HG03196 (cell line): ENCODE results near the gene AFF2.

Source experiments
- ATAC-seq: cut with Tn5 transposase; IDR thresholded peaks from one replicate; pipeline ENCODE4 v1.9.1; 2021; ENCODE audit not compliant: unreplicated experiment

AFF2 gene

DNA sequence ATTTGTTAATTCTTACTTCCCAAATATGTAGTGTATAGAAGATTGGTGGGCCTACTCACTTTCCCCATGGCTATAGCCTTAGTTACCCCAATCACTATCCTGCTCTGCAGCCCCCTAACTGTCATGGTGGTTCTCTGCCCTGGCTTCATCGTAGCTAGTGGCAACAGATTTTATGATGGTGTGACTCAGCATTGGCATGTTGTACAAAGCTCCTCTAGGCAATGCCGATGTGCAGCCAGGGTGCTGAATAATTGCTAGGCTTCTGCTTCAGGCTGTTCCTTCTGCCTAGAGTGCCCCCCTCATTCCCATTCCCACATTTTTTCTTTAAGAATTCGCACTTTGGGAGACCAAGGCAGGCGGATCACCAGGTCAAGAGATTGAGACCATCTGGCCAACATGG lies 35.2 kb downstream of the AFF2 start:
- no peak for ATAC-seq

DNA sequence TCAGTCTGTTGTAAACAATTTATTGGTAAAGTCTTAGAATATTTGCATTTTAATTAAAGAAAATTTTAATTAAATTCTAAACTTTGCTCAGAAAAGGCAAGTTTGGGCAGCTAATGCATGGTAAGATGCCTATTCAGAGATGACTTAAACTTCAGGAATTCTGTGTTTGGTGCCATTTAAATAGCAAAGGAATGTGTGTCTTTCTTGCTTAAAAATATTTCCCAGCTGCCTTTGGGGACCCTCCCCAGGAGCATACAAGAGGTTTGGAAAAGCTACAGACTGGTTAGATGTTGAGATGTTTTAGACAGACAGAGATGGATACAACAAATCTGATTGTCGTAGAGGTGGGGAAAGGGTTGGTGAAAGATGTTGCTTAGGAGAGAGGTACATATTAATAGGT lies 36.5 kb downstream of the AFF2 start:
- no peak for ATAC-seq

DNA sequence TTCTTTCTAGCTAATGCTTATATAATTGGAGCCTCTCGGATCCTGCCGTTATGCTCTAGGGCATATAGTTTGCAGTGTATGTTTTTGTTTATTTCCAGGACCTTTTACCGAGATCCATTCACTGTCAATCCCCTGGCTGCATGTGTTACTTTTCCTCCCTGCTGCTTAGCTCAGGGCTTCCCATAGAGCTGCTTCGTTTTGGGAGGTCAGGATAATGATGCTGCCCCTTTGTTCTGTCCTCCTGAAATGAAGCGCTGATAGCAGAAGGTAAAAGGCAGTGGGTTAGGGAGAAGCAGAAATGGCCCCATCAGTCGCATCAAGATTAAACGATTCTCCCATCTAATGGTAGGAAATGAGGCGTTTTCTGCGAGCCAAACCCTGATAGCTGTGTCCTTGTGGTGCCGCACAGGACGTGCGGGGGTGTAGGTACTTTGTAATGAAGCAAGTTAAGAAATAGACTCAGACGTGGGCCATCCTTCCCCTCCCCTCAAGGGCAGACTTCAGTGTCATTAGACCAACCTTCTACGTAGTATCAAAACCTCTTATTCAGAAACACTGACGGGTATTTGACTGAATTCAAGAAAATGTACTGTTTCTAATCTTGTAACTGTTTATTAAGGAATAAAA lies 37.3 kb downstream of the AFF2 start:
- ATAC-seq: no peak

DNA sequence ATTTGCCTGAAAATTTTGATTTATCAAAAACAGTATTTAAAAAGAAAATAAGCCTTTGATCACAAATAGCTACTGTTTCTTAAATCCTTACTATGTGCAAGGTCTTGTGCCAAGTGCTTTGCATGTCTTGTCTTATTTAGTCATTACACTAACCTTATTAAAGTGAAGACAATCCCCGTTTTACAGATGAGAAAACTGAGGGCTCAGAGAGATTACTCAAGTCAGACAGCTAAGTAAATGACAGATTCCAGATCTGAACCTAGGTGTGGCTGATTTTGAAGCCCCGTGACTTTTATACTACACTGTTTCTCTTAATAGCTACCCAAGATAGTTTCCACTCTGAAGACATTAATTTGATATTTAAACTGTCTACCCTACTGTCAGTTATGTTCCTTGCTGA lies 38.2 kb downstream of the AFF2 start:
- ATAC-seq: no peak

DNA sequence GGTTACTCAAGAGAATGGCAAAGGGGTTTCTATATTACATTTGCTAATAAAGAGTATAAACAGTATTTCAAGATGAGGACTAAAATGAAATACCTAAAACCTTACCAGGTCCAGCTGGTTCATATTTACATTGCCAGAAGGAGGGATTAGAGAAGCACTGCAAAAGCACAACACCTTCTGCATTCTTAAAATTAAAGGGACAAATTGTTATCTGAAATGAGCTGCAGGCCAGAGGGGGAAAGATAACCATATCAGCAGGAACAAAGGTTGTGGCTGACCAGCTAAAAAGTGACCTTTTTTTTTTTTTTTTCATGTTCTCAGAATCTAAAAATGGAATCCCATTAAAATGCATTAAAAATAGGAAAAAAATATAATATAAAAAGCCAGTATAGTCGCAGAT lies 39.7 kb downstream of the AFF2 start:
- no peak for ATAC-seq

DNA sequence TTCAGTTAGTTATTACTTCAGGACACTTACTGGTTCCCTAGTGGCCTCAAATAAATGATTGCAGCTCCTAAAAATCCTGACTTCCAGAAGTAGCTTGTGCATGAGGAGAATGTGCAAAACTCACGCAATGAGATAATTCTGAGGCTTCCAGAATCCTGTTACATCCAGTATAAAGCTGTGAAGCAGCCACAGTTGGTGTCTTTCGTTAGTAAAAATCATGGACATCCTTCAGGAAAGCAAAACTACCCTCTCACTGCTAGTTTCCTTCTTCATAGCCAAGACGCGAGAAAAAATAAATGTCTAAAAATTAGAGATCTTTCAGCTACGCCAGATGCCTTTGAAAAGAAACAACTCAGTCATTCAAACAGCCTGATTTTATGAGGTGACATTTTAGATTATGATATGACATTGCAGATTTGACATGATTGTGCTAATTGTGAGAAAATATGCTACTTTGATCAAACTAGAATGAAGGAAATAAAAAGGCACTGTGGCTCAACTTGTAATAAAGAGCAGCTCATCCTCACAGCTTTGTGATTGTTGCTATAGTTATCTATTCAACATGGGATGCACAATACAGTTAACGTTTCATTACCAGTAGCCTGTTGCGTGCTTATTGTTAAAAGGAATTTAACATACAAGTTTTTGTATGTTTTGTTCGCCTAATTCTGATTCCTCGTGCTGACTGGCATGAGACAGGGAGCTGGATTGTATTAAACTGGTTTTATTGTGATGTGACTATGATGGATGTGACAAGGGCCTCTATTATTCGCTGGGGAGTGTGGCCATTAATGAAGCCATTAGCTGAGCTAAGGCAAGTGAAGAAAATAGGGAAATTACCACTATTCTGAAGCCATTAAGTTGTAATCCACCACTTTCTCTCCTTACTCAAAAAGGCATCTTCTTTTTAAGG lies 40.5 kb downstream of the AFF2 start:
- no peak for ATAC-seq

DNA sequence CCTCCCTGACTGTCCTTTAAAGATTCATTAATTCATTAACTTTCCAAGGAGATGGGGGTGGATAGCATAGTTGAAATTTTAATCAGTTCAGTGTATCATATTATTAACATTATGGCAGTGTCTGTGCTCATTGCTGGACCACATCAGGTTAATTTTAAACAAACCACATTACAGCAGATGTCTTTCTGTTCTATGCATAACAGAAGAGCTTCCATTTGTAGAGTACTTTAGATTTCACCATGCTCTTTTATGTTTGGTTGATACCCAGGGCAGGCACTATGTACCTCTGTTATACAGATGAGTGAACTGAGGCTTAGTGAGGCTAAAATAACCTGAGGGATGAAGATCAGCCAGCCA lies 41.1 kb downstream of the AFF2 start:
- no peak for ATAC-seq

DNA sequence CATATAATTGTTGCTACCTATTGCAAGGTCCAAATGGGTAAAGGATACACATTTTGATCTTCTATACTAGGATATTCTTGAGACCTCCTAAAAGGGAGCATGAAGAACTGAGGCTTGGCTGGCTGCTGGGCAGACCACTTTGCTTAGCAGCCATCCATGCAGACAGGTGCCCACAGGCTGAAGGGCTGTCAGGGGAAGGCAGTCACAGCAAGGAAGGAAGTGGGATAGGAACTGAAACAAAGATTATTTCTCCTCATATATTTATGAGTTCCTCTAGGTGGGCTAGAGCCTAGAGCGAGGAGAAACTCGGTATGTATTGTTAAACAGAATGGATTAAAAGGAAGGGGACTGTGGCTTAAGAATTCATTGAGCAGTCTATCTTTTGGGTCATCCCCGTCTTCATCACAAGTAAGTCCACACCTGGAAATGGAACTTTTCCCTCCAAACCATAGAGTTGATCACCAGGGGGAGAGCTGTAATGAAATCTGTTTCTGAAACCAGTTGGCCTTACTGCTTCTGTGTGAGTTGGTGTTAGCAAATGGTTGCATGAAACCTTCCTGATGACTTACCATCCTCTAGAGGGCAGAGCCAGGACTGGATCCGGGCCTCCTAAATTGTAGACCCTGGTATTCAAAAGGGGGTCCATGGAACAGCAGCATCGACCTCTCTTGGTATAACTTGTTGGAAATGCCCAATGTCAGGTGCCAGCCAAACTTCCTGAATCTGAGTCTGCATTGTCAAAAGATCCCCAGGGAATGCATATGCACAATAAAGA lies 42.3 kb downstream of the AFF2 start:
- ATAC-seq: no peak

DNA sequence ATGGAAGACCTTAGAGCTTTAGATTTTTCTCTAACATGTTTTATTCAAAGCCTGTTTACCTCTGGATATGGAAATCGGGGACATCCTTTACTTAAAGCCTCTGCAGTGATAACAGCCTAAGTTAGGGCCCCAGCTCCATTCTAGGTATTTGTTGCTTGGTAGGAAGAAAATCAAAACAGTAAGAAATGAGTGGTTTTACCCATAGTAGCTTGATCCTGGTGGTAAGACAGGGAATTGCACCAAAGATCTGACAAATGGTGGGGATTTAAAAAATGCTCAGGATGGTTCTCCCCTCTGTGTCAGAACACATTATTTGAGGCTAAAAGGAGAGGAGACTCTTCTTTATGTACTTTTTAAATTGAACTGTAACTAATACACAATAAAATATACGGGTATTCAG lies 52.4 kb downstream of the AFF2 start:
- ATAC-seq: no peak

DNA sequence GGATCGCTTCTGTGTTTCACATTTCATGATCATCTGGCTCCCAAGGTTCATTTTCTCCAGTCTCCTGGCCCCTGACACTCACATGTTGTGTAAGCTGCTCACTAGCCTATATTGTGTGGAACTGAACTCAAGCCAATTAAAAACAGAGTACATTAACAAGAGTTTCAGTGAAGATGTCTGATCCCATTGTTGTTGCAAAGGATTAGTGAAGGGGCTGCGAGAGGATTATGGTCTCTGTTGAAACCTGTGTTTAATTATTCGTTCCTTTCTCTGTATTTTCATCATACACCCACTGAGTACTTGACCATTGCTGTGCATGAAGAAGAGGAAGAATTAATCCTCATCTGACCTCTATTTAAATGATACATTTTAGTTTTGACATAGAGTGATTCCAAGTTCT lies 54.7 kb downstream of the AFF2 start:
- ATAC-seq: no peak

DNA sequence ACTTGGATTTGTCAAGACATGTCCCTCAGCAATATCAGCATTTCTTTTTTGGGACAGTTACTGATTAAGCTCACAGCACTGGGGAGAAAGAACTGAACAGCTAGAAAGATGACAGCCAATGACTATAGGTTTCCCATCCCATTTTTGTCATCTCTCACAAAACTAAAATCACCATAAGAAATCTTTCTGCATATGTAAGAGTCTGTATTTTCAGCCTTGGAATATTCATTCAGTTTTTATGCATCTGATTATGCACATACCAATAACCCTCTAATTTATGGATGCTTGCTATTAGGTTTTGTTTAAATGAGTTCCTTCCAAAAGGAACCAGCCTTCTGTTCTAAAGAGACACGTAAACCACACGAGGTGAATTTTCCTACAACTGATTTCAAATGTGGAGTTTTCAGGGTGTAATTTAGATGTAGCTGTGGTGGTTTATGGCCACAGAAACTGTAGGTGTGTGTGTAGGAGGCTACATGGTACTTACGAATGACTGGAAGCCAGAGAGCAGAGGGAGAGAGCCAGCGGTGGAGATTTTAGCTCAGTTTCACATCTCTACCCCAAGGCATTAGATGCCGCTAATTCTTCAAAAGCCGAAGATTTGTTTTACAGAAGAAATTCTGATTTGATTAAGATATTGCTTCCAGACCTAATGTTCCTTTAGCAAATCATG lies 55.3 kb downstream of the AFF2 start:
- ATAC-seq: no peak

DNA sequence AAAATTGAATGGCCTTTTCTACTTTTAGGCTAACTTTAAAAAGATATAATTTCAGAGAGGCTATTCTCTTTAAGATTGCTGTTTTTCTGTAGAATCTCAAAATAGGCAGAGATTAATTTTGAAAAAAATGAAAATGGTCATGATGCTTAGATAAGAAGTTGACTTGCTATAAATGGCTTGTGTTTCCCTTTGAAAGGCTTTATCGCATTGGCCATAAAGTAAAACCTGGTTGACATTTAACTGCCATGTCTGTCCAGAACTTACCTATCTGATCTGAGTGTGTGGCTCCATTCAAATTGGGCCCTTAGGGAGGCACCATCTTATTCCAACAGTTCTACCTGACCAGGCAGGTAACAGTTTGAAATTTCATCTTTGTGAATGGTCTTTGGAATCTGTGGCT lies 56.1 kb downstream of the AFF2 start:
- ATAC-seq: no peak

DNA sequence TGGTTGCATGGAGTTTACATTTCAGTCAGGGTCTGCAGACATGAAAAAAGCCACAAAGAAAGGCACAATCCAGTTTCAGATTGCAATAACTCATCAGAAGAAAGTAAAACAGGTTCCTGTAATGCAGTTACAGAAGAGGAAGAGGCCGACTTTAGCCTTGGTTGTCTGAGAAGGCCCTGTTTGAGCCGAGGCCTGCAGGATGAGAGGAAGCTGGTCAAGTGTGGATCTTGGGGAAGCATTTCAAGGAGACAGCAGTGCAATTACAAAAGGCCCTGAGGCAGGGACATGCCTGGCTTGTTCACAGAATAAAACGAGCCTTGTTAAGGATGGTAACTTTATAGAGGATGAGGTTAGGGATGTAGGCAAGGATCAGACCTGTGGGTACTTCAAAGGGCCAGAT lies 62.4 kb downstream of the AFF2 start:
- ATAC-seq: no peak

DNA sequence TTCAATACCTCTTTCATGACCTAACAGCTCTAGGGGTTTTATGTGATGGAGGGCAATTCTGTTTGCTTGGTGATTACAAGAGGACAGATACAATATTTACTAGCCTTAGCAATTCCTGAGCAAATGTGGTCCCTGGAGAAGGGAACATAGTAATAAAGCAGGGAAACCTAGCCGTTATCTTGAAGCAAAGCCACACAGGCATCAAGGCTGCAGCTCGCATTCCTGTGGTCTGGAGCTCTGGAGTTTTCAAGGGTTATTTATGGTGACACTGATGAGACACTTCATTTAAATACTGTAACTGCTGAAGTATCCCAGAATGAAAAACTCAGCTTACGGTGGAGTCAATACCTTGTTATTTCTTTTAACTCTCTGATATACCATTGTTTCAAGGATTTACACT lies 66.8 kb downstream of the AFF2 start:
- no peak for ATAC-seq

DNA sequence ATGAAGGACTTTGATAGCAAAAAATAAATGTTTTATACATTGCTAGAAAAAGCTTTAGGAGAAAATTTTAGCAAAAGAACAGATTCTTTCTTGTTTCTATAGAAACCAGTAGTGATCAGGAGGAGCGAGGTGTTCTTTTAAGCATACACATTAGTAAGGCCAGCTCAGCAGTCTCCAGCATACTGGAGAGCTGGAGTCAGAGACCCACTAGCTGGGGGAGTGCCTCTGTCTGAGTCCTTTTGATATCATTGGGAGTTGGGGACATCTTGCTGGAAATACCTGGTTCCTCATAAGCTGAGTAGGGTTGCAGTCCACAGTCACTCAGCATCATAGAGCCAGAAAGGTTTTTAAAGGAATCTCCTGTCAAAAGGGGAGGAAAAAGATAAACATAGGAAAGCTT lies 67.4 kb downstream of the AFF2 start:
- ATAC-seq: no peak

DNA sequence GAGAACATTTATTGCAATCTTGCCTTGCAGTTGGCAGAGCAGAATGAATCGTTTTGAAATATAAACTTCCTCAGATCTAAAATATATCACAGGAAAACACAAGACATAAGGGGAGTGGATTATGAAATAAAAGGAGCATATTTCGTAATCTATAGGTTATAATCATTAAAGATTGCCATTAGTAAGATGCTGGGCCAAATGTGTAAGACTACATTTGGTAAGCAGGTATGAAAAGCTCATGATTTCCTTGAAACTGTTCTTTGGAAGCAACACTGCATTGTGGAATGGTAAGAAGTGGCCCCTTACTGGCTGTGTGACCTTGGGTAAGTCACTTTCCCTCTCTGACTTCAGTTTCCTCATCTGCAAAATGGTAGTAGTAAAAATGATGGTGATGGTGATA lies 68.3 kb downstream of the AFF2 start:
- no peak for ATAC-seq

DNA sequence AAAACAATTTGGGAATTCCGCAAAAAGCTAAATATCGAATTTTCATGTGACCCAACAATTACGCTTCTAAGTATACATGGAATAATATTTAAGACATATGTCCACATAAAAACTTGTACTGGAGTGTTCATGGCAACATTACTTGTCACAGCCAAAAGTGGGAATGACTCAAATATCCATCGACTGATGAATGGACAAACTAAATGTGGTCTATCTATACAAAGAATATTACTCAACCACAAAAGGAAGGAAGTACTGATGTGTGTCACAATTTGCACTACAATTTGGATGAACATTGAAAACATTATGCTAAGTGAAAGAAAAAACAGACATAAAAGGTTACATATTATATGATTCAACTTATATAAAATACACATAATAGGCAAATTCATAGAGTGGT lies 71.9 kb downstream of the AFF2 start:
- no peak for ATAC-seq

DNA sequence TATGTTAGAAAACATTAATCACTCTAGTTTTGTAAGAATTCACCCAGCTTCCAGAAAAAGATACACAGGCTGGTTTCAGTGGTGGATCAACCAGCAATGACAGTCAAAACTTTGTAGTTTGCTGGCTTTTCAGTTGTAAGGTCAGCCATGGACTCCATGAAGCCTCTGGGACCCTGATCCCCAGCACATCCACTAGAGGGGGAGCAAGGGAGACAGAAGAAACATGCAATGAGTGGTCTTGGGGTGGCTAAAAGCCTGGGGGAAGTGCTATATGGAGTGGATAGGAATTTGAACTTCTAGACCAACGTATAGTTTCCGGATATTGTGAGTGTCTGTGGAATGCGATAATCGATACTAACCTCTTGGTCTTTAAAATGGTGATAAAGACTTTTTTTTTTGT lies 72.7 kb downstream of the AFF2 start:
- no peak for ATAC-seq

DNA sequence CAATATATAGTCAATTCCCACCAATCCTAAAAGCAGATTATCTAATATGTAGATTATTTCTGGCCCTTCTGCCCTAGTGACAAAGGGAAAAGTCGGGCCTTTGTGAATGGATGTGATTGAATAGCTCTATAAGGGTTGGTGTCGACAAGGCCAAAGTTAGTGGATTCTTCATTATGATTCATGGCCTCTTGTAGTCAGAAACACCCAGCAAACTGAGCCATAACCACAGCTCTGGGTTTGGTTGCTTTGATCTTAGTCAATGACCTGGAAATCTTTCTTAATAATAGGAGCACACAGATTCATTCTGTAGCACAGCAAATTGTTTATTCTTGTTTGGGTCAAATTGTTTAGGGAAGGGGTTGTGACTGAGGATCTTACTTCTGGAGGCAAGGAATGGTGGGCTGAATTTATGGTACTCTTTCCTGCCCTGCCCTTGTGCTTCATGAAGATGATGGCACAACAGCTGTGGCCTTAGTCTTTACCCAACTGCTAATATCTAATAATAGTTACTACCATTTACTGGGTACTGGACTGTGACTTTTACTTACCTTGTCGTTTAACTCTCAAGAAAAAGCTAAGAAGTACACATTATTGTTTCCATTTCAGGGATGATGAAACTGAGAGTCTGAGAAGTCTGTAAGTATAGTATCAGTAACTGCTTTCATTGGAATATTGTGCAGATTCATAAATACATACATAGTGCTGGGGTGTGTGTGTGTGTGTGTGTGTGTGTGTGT lies 74.0 kb downstream of the AFF2 start:
- ATAC-seq: no peak

DNA sequence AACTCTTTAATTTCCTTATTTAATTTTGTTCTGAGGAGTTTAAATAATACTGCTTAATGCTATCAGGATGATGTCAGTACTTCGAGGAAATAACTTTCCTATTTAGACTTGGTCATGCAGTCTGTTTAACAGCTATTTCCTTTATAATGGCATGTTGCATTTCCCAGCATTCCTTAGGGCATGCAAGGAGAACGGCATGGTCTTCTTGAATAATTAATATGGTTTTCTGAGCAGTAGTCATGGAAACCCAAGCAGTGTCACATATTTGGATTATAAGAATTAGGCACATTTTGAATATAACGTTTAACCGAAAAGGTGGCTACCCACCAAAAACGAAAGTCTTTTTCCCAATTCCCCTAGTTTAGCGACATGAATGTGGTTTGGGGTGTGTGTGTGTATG lies 76.0 kb downstream of the AFF2 start:
- ATAC-seq: no peak

DNA sequence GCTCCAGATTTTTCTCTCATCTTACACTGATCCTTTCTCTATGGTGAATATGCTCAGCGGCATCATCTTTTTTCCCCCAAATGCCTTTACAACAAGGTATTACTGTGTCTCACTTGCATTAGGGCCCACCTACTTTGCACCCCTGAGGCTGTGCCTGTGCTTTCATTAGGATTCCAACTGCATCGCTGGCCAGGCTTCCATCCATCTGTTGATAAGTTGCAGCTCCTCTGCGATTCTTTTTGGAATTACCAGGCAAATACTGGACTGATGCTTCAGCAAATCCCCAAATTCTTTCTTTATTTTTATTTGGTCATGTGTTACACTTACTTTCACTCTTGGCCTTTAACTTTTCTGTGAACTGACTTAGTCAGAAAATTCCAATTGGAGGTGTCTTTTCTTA lies 77.3 kb downstream of the AFF2 start:
- ATAC-seq: no peak
